Activated CD4-positive, alpha-beta T cell treated with anti-CD3 and anti-CD28 coated beads, Interleukin-2, amount 50 U/mL, for 48 hours (primary cell): Measurements from ENCODE around the gene TLCD3B.
A peak's percentile ranks its signal among the peaks of the same experiment; 100 is the strongest.

Experiments
- DNase-seq, 2 experiments: peaks; one replicate each; pipeline ENCODE4 v3.0.0-alpha.2; 2020

TLCD3B gene

GRCh38 chr16:30003670-30004423 is 27.2 kb downstream of the TLCD3B start:
- no peak for DNase-seq

- no peak for DNase-seq
Observed at GRCh38 chr16:30002614-30003346, 28.3 kb downstream of the TLCD3B start.

- no peak for DNase-seq
Observed at GRCh38 chr16:30000735-30001631, 30.1 kb downstream of the TLCD3B start.

- DNase-seq = no peak
Observed at GRCh38 chr16:29999605-30000004, 31.5 kb downstream of the TLCD3B start.

GRCh38 chr16:29996766-29997250 is 34.3 kb downstream of the TLCD3B start:
- DNase-seq = no peak

- peak; percentile 99 for DNase-seq
Observed at GRCh38 chr16:29995911-29996765, 34.9 kb downstream of the TLCD3B start, which contains the start of gene INO80E. Gene INO80E, plus strand, starts transcription at chr16:29996241. Its CDS starts 70 bp downstream, at chr16:29996311.

- DNase-seq = peak; percentile 87 to 90
Observed at GRCh38 chr16:29995324-29995910, 35.7 kb downstream of the TLCD3B start, which contains the start of gene HIRIP3. Gene HIRIP3, minus strand, starts transcription at chr16:29995617. Its CDS starts 12 bp downstream, at chr16:29995605.

- DNase-seq = peak; percentile 78 to 86
Observed at GRCh38 chr16:29994600-29995323, 36.3 kb downstream of the TLCD3B start.

GRCh38 chr16:29993903-29994599 is 37.0 kb downstream of the TLCD3B start:
- DNase-seq = no peak

GRCh38 chr16:29993191-29993902 is 37.7 kb downstream of the TLCD3B start:
- DNase-seq = no peak

- no peak for DNase-seq
Observed at GRCh38 chr16:29992344-29992967, 38.6 kb downstream of the TLCD3B start.

- no peak for DNase-seq
Observed at GRCh38 chr16:29991571-29991904, 39.5 kb downstream of the TLCD3B start.

- DNase-seq = no peak
Observed at GRCh38 chr16:29990883-29991570, 40.0 kb downstream of the TLCD3B start.

- no peak for DNase-seq
Observed at GRCh38 chr16:29990034-29990433, 41.0 kb downstream of the TLCD3B start.

- DNase-seq = no peak
Observed at GRCh38 chr16:29989111-29989858, 41.8 kb downstream of the TLCD3B start.

GRCh38 chr16:29988346-29989075 is 42.6 kb downstream of the TLCD3B start:
- no peak for DNase-seq
